MM.1S (cell line): ENCODE results near the gene ALPL.

ENCODE experiments used
- CTCF ChIP-seq: fragments of 300-600 bp; sonication (generic); IDR thresholded peaks from 2 replicates; pipeline ENCODE4 v1.5.1; 2016; ENCODE audit warnings: antibody characterized with exemption, low read length, mixed read lengths
- EZH2 ChIP-seq: fragments of 300-600 bp; sonication (generic); optimal IDR thresholded peaks from 2 replicates; pipeline ENCODE3; 2017; ENCODE audit warnings: low read depth, mild to moderate bottlenecking, antibody characterized with exemption, low read length, mixed read lengths
- EZH2phosphoT487 ChIP-seq: fragments of 300-600 bp; sonication (generic); IDR thresholded peaks from 2 replicates; pipeline ENCODE4 v1.6.1; 2018; ENCODE audit warnings: antibody characterized with exemption, low read length

- no peak for TF ChIP-seq CTCF
- no peak for TF ChIP-seq EZH2
- no peak for TF ChIP-seq EZH2phosphoT487
These were observed 58.2 kb downstream of the ALPL start for GRCh38 chr1:21567241-21568005.
